Anterior cingulate cortex (tissue), 58 donors: Measurements from ENCODE around the gene UNC5C.
"Not testable (repeated sequence)": the region's sequence is repeated elsewhere in the genome, so short reads cannot be mapped to it uniquely, and the experiment has no call there.

Source experiments
- DNase-seq, 58 donors: peaks; one replicate each; lab custom pipeline; 2025; lab: John Stamatoyannopoulos, UW

Gene UNC5C

DNA sequence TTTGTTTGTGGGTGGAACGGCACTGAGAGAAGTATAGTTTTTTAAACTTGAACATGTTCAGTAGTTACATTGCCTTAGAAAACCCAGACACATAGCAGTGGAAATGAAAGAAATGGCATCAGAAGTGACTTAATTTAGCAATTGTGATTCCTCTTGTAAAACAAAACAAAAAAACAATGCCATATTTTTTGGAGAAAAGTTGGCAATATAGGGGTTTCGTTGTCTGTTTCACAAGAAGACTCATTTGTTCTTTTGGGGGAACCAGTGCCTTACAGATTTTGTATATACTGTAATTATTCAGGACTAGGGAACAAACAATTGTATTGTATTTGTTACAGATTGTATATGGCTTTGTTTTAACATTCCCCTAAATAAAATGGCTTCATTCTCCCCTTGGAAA, 390.7 kb downstream of the UNC5C start:
- no peak for DNase-seq

DNA sequence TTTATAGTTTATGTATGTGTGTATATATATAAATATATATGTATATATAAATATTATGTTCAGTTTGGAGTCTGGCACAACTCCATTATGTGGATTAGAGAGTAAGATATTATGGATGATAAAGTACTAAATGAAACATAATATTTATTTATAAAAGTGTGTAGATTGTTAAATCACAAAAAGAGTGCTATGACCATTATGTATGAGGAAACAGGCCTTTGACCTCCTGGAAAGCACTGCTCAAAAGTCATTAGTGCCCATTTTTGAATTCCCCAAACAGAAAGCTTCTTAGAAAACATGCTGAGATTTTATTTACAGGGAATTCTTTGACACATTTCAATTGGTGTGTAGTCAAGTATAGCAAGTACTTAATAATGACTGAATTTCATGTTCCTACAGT, 391.2 kb downstream of the UNC5C start:
- no peak for DNase-seq

GRCh38 chr4:95156452-95156765, 392.4 kb downstream of the UNC5C start:
- DNase-seq: no peak

DNA sequence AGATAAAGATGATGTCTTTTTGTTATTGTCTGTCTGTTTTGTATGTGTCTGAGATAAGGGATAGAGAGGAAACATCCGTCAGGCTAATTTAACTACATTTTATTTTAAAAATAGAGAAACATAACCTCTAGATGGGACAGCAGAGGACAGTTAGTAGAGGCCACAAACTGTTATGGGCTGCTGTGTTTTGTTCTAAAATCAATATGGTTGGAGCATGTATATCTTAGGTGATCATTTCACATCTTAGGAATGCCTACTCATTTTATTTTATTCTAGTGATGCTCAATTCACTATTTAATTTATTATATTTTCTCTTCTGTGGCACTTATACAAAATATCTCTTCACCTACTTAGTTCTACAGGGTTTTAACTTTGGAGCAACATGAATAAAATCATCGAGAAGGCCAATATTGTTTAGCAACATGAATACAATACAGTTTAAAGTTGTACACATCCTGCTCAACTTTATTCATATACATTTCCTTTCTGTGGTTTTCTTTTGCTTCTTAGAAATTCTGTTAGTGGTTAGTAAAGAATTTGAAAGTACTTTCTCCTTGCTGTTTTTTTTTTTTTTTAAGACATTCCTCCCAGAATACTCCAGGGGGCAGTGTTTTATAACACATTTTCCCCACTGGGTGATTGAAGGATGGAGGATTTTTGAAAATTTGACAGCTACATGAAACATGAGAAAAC, 392.9 kb downstream of the UNC5C start:
- peak in 1 of 58 donors; percentile 22 for DNase-seq

GRCh38 chr4:95153182-95153581, 395.6 kb downstream of the UNC5C start:
- no peak for DNase-seq

- no peak for DNase-seq
These were observed 397.5 kb downstream of the UNC5C start for GRCh38 chr4:95151255-95151654.

GRCh38 chr4:95142932-95143331, 405.8 kb downstream of the UNC5C start:
- DNase-seq: no peak

- no peak for DNase-seq
These were observed 407.4 kb downstream of the UNC5C start for GRCh38 chr4:95141361-95141760.

DNA sequence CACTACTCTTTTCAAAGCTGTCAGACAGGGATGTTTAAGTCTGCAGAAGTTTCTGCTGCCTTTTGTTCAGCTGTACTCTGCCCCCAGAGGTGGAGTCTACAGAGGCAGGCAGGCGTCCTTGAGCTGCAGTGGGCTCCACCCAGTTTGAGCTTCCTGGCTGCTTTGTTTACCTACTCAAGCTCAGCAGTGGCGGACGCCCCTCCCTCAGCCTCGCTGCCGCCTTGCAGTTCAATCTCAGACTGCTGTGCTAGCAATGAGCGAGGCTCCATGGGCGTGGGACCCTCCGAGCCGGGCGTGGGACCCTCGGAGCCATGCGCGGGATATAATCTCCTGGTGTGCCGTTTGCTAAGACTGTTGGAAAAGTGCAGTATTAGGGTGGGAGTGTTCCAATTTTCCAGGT, 409.3 kb downstream of the UNC5C start:
- DNase-seq: not testable (repeated sequence)

- DNase-seq: not testable (repeated sequence)
These were observed 414.8 kb downstream of the UNC5C start for GRCh38 chr4:95134016-95134415.

DNA sequence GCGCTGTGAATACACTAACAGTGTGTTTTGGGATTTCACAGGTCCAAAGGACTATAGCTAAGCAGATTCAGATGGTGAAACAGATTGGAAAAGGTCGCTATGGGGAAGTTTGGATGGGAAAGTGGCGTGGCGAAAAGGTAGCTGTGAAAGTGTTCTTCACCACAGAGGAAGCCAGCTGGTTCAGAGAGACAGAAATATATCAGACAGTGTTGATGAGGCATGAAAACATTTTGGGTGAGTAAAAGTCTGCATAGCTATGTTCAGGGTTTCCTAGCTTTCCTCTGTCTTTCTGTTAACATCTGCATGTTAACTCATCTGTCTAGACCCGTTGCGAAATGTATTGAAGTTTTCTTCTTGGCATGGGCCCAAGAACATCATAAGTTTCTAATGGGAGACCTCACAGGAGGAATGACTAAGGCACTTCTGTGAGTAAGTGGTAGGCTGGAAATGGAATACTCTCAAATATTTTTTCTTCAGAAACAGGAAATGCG, 418.9 kb downstream of the UNC5C start:
- peak in 11 of 58 donors; percentile 0 to 40 (median 5) for DNase-seq

GRCh38 chr4:95129031-95129430, 419.7 kb downstream of the UNC5C start:
- DNase-seq: no peak

DNA sequence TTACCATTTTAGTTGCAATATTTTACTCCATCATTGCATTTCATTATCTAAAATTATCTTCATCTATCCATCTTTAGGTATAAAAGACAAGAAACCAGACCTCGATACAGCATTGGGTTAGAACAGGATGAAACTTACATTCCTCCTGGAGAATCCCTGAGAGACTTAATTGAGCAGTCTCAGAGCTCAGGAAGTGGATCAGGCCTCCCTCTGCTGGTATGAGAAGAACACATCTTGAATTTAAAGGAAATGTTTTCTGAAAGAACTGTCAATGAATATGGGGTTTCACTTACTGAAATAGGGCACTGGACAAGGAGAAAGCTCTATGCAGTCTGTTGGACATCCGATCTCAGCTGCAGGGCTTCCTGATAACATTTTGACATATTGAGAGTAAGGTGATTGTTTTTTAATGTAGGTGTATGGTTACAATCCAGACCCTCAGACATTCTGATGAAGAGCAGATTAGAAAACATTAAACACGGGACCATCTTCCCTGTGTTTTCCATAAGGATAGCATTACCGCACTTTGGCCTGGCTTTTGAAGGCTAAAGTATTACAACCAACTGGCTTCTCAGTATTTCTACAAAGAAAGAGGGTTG, 423.8 kb downstream of the UNC5C start:
- DNase-seq: peak in 19 of 58 donors; percentile 0 to 62 (median 5)

- no peak for DNase-seq
These were observed 426.8 kb downstream of the UNC5C start for GRCh38 chr4:95122001-95122400.

DNA sequence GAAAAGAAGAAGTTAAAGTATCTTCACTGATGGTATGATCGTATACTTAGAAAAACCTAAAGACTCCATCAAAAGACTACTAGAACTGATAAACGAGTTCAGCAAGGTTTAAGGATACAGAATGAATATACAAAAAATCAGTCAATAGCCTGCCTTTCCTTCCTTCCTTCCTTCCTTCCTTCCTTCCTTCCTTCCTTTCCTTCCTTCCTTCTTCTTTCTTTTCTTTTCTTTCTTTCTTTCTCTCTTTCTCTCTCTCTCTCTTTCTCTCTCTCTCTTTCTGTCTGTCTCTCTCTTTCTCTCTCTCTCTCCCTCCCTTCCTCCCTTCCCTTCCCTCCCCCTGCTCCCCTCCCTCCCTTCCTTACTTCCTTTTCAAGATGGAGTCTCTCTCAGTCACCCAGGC, 428.3 kb downstream of the UNC5C start:
- no peak for DNase-seq

DNA sequence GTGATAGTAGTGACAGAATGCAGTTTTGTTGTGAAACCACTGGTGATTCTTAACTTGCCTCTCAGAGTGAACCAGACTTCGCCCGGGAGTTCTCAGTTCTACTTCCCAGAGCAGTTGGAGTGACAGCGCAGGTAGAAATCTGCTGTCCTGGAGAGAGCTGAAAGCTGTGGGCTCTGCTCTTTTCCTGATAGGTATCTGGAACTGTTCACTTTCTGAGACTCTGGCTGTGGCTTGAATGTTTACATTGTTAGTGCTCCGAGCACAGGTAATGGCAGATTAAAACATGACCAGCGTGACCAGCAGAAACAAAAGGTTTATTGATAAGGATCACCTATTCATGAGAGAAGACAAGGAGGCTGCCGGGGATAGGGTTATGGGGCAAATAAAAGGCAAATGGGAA, 430.3 kb downstream of the UNC5C start:
- no peak for DNase-seq

GRCh38 chr4:95114521-95114920, 434.3 kb downstream of the UNC5C start:
- no peak for DNase-seq
